Measurements from ENCODE around the gene SLC46A1.

SLC46A1 gene

DNA sequence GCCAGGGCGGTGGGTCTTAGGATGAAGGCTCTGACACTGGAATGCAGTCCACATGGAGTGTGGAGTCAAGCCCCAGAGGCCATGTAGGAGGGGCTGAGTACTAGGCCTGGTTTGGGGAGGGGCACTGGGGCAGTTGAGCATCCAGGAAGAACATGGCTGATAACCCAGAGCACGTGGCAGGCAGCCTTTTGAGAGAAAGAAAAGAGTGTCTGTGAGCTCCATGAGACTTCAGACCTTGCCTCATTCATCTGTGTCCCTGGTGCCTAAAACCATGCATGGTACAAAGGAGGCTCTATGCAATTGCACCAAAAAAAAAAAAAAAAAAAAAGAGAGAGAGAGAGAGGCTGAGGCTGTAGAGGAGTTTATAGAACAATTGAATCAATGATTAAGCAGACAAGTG lies 14.6 kb downstream of the SLC46A1 start:
- H3K4me1 ChIP-seq (ENCODE audit: low read length), result no peaks in the 10 kb centered on the region
- no peak for DNase-seq
- no peaks in the 10 kb centered on the region for H3K9me3 ChIP-seq (replicated peaks; ENCODE audit: insufficient read depth, low read length)
- H4K20me1 ChIP-seq (ENCODE audit: insufficient read depth, low read length), result no peaks in the 10 kb centered on the region
- no peak overlapping the region for H3K27ac ChIP-seq (ENCODE audit: low read length)
- H3F3A ChIP-seq (ENCODE audit: insufficient read depth, low read length), result no peaks in the 10 kb centered on the region
- TF ChIP-seq, protein P1, sequence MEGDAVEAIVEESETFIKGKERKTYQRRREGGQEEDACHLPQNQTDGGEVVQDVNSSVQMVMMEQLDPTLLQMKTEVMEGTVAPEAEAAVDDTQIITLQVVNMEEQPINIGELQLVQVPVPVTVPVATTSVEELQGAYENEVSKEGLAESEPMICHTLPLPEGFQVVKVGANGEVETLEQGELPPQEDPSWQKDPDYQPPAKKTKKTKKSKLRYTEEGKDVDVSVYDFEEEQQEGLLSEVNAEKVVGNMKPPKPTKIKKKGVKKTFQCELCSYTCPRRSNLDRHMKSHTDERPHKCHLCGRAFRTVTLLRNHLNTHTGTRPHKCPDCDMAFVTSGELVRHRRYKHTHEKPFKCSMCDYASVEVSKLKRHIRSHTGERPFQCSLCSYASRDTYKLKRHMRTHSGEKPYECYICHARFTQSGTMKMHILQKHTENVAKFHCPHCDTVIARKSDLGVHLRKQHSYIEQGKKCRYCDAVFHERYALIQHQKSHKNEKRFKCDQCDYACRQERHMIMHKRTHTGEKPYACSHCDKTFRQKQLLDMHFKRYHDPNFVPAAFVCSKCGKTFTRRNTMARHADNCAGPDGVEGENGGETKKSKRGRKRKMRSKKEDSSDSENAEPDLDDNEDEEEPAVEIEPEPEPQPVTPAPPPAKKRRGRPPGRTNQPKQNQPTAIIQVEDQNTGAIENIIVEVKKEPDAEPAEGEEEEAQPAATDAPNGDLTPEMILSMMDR (IDR thresholded peaks at IDR 0.05; ENCODE audit: low read length), result no peak
- TF ChIP-seq EZH2phosphoT487 (IDR thresholded peaks at IDR 0.05; ENCODE audit: low read length) (no peak), EZH2 (optimal IDR thresholded peaks at IDR 0.05; ENCODE audit: low read depth, low read length) (no peak)
- H3K9ac ChIP-seq (ENCODE audit: low read length), result no peak overlapping the region
- no peaks in the 10 kb centered on the region for H3K9me2 ChIP-seq (replicated peaks; ENCODE audit: insufficient read depth, low read length)
- no peak overlapping the region for H3K4me3 ChIP-seq (ENCODE audit: low read length)
- no peak overlapping the region for H3K4me2 ChIP-seq (ENCODE audit: low read depth, low read length)
- no peaks in the 10 kb centered on the region for H3K36me3 ChIP-seq (replicated peaks; ENCODE audit: insufficient read depth, low read length)
- no peak overlapping the region for H2AFZ ChIP-seq (ENCODE audit: low read length)
- no peaks in the 10 kb centered on the region for H3K27me3 ChIP-seq (replicated peaks; ENCODE audit: insufficient read depth, low read length)
- H3K79me2 ChIP-seq (ENCODE audit: low read length), result no peaks in the 10 kb centered on the region

DNA sequence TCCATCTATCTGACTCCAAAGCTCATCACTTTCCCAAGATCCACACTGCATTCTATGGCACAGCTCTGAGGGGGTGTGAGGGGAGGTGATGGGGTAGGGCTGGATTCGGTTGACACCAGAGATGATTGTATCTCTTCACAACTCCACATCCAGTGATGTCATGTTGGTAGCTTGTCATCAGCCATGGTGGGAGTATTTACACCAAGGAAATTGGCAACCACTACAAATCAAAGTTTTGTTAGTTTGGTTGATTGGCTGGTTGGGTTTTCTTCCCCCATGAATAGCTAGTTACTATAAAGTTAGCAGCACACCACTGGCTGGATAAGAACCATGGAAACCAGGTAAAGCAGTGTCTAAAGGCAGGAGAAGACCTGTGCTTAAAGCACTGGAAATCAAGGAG lies 15.0 kb downstream of the SLC46A1 start:
- no peaks in the 10 kb centered on the region for H3K9me2 ChIP-seq (replicated peaks; ENCODE audit: insufficient read depth, low read length)
- no peak for TF ChIP-seq EZH2phosphoT487 (IDR thresholded peaks at IDR 0.05; ENCODE audit: low read length)
- no peak for TF ChIP-seq EZH2 (optimal IDR thresholded peaks at IDR 0.05; ENCODE audit: low read depth, low read length)
- TF ChIP-seq, protein P1 (IDR thresholded peaks at IDR 0.05; ENCODE audit: low read length), result no peak
- H3K4me3 ChIP-seq (ENCODE audit: low read length), result no peak overlapping the region
- H3K4me1 ChIP-seq (ENCODE audit: low read length), result no peaks in the 10 kb centered on the region
- H3K36me3 ChIP-seq (replicated peaks; ENCODE audit: insufficient read depth, low read length), result no peaks in the 10 kb centered on the region
- no peak overlapping the region for H3K4me2 ChIP-seq (ENCODE audit: low read depth, low read length)
- DNase-seq, result no peak
- H3K9me3 ChIP-seq (replicated peaks; ENCODE audit: insufficient read depth, low read length), result no peaks in the 10 kb centered on the region
- H3K79me2 ChIP-seq (ENCODE audit: low read length), result no peaks in the 10 kb centered on the region
- no peaks in the 10 kb centered on the region for H3F3A ChIP-seq (ENCODE audit: insufficient read depth, low read length)
- no peak overlapping the region for H2AFZ ChIP-seq (ENCODE audit: low read length)
- no peak overlapping the region for H3K27ac ChIP-seq (ENCODE audit: low read length)
- H4K20me1 ChIP-seq (ENCODE audit: insufficient read depth, low read length), result no peaks in the 10 kb centered on the region
- no peak overlapping the region for H3K9ac ChIP-seq (ENCODE audit: low read length)
- H3K27me3 ChIP-seq (replicated peaks; ENCODE audit: insufficient read depth, low read length), result no peaks in the 10 kb centered on the region

DNA sequence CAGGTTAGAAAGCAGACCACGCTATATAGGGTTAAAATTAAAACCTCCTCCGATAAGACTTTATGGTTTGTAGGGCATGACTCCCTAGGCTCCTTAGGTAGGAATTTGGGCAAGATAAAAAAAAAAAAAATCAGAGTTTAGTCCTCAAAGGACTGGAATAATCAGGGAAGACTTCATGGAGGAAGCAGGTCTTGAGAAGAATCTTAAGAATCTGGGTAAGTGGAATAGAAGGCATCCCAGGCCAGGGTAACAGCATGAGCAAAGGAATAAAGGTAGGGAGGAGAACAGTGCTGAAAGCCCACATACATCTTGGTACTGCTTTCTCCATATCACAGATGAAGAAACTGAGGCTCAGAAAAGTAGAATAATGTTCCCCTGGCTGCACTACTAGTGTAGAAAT lies 15.4 kb downstream of the SLC46A1 start:
- no peaks in the 10 kb centered on the region for H3F3A ChIP-seq (ENCODE audit: insufficient read depth, low read length)
- no peak overlapping the region for H3K9ac ChIP-seq (ENCODE audit: low read length)
- H3K9me2 ChIP-seq (replicated peaks; ENCODE audit: insufficient read depth, low read length), result no peaks in the 10 kb centered on the region
- DNase-seq, result no peak
- no peaks in the 10 kb centered on the region for H3K4me1 ChIP-seq (ENCODE audit: low read length)
- H3K27me3 ChIP-seq (replicated peaks; ENCODE audit: insufficient read depth, low read length), result no peaks in the 10 kb centered on the region
- H3K79me2 ChIP-seq (ENCODE audit: low read length), result no peaks in the 10 kb centered on the region
- TF ChIP-seq EZH2 (optimal IDR thresholded peaks at IDR 0.05; ENCODE audit: low read depth, low read length) (no peak), EZH2phosphoT487 (IDR thresholded peaks at IDR 0.05; ENCODE audit: low read length) (no peak)
- no peak overlapping the region for H3K27ac ChIP-seq (ENCODE audit: low read length)
- no peaks in the 10 kb centered on the region for H4K20me1 ChIP-seq (ENCODE audit: insufficient read depth, low read length)
- no peaks in the 10 kb centered on the region for H3K36me3 ChIP-seq (replicated peaks; ENCODE audit: insufficient read depth, low read length)
- H3K4me2 ChIP-seq (ENCODE audit: low read depth, low read length), result no peak overlapping the region
- H2AFZ ChIP-seq (ENCODE audit: low read length), result no peak overlapping the region
- H3K4me3 ChIP-seq (ENCODE audit: low read length), result no peak overlapping the region
- H3K9me3 ChIP-seq (replicated peaks; ENCODE audit: insufficient read depth, low read length), result no peaks in the 10 kb centered on the region

DNA sequence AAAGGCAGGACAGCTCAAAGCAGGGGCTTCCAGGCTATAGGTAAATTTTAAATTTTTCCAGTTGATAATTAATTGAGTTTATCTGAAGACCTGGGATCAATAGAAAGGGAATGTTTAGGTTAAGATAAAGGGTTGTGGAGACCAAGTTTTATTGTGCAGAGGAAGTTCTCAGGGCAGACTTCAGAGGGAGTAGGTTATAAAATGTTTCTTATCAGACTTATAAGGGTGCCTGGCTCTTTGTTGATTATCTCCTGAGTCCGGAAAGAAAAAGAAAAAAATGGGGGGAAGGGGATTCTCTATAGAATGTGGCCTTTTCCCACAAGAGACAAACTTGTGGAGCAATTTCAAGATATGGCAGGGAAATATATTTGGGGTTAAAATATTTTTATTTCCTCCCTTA lies 15.9 kb downstream of the SLC46A1 start:
- Histone ChIP-seq H3K27me3 (replicated peaks; ENCODE audit: insufficient read depth, low read length) (no peaks in the 10 kb centered on the region), H3F3A (ENCODE audit: insufficient read depth, low read length) (no peaks in the 10 kb centered on the region), H3K4me1 (ENCODE audit: low read length) (no peaks in the 10 kb centered on the region), H3K36me3 (replicated peaks; ENCODE audit: insufficient read depth, low read length) (no peaks in the 10 kb centered on the region), H2AFZ (ENCODE audit: low read length) (no peak overlapping the region), H4K20me1 (ENCODE audit: insufficient read depth, low read length) (no peaks in the 10 kb centered on the region), H3K9me3 (replicated peaks; ENCODE audit: insufficient read depth, low read length) (no peaks in the 10 kb centered on the region), H3K27ac (ENCODE audit: low read length) (no peak overlapping the region), H3K9ac (ENCODE audit: low read length) (no peak overlapping the region), H3K4me3 (ENCODE audit: low read length) (no peak overlapping the region), H3K9me2 (replicated peaks; ENCODE audit: insufficient read depth, low read length) (no peaks in the 10 kb centered on the region), H3K4me2 (ENCODE audit: low read depth, low read length) (no peak overlapping the region), H3K79me2 (ENCODE audit: low read length) (no peaks in the 10 kb centered on the region)
- TF ChIP-seq, protein P1 (IDR thresholded peaks at IDR 0.05; ENCODE audit: low read length), result no peak
- TF ChIP-seq EZH2 (optimal IDR thresholded peaks at IDR 0.05; ENCODE audit: low read depth, low read length), result no peak
- no peak for TF ChIP-seq EZH2phosphoT487 (IDR thresholded peaks at IDR 0.05; ENCODE audit: low read length)
- DNase-seq, result no peak

All from MM.1S (cell line).